H1 (cell line): ENCODE measurements around the gene TIMM10. TPM values are rescaled to one million over a fixed set of nuclear protein-coding genes. Genes with fewer than 3 reads are reported as not detected.

Experiments used
- HDAC2 ChIP-seq, 2 experiments: fragments of 300-600 bp in 1 of 2; sonication (generic) in 1 of 2; IDR thresholded peaks; 2 replicates each; pipeline ENCODE4 v1.6.1; 2011 to 2012; ENCODE audit warnings: low read depth in 2 of 2, low read length in 2 of 2, mild to moderate bottlenecking in 2 of 2, moderate library complexity in 2 of 2, borderline replicate concordance in 1 of 2, inconsistent platforms in 1 of 2
- KDM1A ChIP-seq: fragments of 200-600, 300-600 bp; sonication (generic); IDR thresholded peaks from 2 replicates; pipeline ENCODE4 v1.7.1; 2016; ENCODE audit warnings: mild to moderate bottlenecking, low read length, borderline replicate concordance
- KDM4A ChIP-seq: IDR thresholded peaks from one replicate; pipeline ENCODE4 v1.7.1; 2012; ENCODE audit warnings: low read depth, mild to moderate bottlenecking, moderate library complexity, low read length, inconsistent platforms; ENCODE audit not compliant: severe bottlenecking
- RAD21 ChIP-seq, 2 experiments: IDR thresholded peaks in 1 of 2; conservative IDR thresholded peaks in 1 of 2; 2 replicates each; pipeline ENCODE4 v1.6.1; 2011; ENCODE audit warnings: low read depth in 2 of 2, low read length in 2 of 2, improper control_type of control experiment in 1 of 2, inconsistent platforms in 1 of 2, mild to moderate bottlenecking in 1 of 2, moderate library complexity in 1 of 2
- SIX5 ChIP-seq: IDR thresholded peaks from 2 replicates; pipeline ENCODE4 v1.6.1; 2011; ENCODE audit warnings: mild to moderate bottlenecking, low read depth, low read length
- polyA plus RNA-seq, 7 experiments: library from polyadenylated mRNA; depleted of rRNA in 3 of 7; stranded (reverse) in 5 of 7; unstranded in 2 of 7; fragments of >200 nt in 5 of 7; fragments of 200-250 nt in 2 of 7; gene quantifications; 1 replicate in 5 of 7; 2 replicates in 1 of 7; 4 replicates in 1 of 7; pipeline versions ENCODE4 v1.2.1 to v1.2.3, GENCODE V29; 2011 to 2013; ENCODE audit warnings: missing spikeins in 2 of 7, mixed read lengths in 2 of 7
- total RNA-seq: library from RNA; stranded (reverse); fragmentation: NEBNext Ultra II Directional; extraction: Animal tissue kit (Norgen Biotek cat#: 25700); gene quantifications from 2 replicates; pipeline ENCODE4 v1.2.1, GENCODE V29; 2021
- TF ChIP-seq, protein P1 (sequence below): IDR thresholded peaks from 2 replicates; pipeline ENCODE4 v1.6.1; 2011; ENCODE audit warnings: low read length, improper control_type of control experiment
- TF ChIP-seq, protein P2 (sequence below): IDR thresholded peaks from 2 replicates; pipeline ENCODE4 v1.6.1; 2012; ENCODE audit warnings: inconsistent platforms
- TF ChIP-seq, protein P3 (sequence below): IDR thresholded peaks from 2 replicates; pipeline ENCODE4 v1.6.1; 2012; ENCODE audit warnings: low read length, inconsistent platforms
- TF ChIP-seq, protein P4 (sequence below): IDR thresholded peaks from 2 replicates; pipeline ENCODE4 v1.6.1; 2012; ENCODE audit warnings: inconsistent platforms

TIMM10 gene
- total and polyA plus RNA-seq, 2 of the 8 experiments (the other 6 are each of a cell fraction or from before 2014, with no cell fraction given): 117 to 227 TPM

DNA sequence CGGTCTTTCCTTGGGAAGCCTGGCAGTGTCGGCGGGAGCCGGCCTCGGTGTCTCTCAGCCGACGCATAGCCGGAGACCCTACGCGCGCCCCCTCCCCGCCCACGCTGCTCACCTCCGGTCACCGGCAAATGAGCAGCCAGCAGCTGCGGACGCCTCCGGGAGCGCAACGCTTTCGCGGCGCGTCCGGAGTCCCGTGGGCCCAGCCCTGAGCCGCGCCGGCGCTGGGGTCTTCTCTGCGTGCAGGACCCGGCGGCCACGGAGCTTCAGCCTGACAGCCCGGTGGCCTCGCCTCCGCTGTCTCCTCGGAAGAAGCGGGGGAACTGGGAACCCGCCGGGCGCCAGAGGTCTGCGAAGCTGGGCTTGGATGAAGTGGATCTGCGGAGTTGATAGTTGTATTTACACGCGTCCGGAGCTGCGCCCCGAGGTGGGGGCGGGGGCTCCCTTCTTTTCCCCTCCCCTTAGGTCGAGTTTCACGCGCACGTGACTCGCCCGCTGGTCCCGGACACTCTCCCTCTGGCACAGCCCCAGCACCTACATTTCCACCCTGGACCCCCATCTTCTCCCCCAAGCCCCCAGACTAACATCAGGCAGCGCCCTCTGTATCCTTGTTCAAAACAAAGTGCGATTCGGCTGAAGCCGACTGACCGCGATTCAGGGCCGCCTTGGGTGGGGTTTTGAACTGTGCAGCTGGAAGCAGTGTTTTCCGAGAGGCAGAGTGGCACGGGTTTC lies 15.1 kb downstream of the TIMM10 start, which contains the start of gene SLC43A1 (continued):
- TF ChIP-seq, protein P1, sequence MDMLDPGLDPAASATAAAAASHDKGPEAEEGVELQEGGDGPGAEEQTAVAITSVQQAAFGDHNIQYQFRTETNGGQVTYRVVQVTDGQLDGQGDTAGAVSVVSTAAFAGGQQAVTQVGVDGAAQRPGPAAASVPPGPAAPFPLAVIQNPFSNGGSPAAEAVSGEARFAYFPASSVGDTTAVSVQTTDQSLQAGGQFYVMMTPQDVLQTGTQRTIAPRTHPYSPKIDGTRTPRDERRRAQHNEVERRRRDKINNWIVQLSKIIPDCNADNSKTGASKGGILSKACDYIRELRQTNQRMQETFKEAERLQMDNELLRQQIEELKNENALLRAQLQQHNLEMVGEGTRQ: peak; percentile 70
- TF ChIP-seq, protein P2, sequence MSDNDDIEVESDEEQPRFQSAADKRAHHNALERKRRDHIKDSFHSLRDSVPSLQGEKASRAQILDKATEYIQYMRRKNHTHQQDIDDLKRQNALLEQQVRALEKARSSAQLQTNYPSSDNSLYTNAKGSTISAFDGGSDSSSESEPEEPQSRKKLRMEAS: peak; percentile 46; the same call in 1 of the 2 replicates
- TF ChIP-seq SIX5: no peak
- no peak for TF ChIP-seq HDAC2 (IDR thresholded peaks at IDR 0.05; ENCODE audit: borderline replicate concordance in 1 of 2, low read depth in 2 of 2, low read length in 2 of 2)
- peak; percentile 73 for TF ChIP-seq KDM4A
- TF ChIP-seq RAD21 (IDR thresholded peaks at IDR 0.05 in 1 of 2, conservative IDR thresholded peaks at IDR 0.05 in 1 of 2; ENCODE audit: low read depth in 2 of 2, low read length in 2 of 2): 0 out of 4 replicates have a peak, but pooled peaks of 1 of the 2 experiments have one; percentile 0
- TF ChIP-seq KDM1A: 0 out of 2 replicates have a peak, but pooled peaks have one; percentile 9
- TF ChIP-seq, protein P3, sequence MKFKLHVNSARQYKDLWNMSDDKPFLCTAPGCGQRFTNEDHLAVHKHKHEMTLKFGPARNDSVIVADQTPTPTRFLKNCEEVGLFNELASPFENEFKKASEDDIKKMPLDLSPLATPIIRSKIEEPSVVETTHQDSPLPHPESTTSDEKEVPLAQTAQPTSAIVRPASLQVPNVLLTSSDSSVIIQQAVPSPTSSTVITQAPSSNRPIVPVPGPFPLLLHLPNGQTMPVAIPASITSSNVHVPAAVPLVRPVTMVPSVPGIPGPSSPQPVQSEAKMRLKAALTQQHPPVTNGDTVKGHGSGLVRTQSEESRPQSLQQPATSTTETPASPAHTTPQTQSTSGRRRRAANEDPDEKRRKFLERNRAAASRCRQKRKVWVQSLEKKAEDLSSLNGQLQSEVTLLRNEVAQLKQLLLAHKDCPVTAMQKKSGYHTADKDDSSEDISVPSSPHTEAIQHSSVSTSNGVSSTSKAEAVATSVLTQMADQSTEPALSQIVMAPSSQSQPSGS: no peak
- TF ChIP-seq, protein P4, sequence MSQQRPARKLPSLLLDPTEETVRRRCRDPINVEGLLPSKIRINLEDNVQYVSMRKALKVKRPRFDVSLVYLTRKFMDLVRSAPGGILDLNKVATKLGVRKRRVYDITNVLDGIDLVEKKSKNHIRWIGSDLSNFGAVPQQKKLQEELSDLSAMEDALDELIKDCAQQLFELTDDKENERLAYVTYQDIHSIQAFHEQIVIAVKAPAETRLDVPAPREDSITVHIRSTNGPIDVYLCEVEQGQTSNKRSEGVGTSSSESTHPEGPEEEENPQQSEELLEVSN: 0 out of 2 replicates have a peak, but pooled peaks have one; percentile 23
